NCI-H1048 (cell line): ENCODE results near the gene NPC1.
"Not testable (repeated sequence)": the region's sequence is repeated elsewhere in the genome, so short reads cannot be mapped to it uniquely, and the experiment has no call there.

Experiments used
- DNase-seq: peaks from one replicate; lab custom pipeline; 2025; lab: John Stamatoyannopoulos, UW

The NPC1 gene

DNA sequence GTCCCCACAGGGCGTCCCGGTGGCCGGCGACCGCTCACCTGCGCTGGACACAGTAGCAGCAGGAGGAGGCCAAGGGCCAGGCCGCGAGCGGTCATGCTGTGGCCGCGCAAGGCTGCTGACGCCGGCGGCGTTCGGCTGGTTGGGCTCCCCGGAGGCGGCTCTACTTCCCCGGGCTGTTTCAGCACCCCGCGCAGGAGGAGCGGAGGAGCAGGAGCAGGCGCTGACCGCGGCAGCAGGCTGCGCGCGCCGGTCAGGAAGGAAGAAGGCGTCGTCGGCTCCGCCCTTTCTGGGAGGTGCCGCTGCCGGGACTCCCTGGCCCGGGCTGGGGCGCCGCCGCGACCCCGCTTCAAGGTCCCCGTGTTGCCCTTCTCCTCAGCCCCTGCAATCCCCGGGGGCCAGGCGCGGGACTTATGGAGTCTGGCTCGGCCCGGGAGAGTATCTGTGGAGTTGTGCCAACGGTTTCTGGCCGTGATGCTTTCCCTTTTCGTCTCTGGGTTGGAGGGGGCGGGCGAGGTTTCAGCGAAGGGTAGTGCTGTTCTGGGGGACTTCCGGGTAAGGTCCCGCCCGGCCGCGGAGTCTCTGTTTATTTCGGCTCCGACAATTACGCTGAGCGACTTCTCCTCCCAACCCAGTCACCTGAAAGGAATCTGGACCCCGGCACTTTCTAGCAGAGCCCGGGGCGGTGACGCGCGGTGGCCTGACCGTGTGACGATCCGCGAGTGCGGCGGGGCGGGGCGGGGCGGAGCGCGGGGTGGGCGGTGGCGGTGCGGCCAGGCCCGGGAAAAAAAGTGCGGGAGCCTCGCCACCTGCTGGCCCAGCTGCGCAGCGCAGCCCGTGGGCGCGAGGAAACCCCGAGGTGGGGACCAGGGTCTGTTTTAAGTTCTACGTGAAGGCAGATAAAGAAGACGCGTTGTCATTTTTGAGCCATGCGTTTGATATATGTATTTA lies at the start of gene NPC1:
TSS of gene NPC1 (minus strand) at position 258 of the 948 bp plus-strand sequence. CDS start at position 95, 163 bp downstream.
- peak; percentile 81 for DNase-seq

- DNase-seq = no peak
Observed at GRCh38 chr18:23636071-23636399, 49.7 kb upstream of the NPC1 start.

GRCh38 chr18:23635283-23636070 lies 49.2 kb upstream of the NPC1 start:
- no peak for DNase-seq

DNA sequence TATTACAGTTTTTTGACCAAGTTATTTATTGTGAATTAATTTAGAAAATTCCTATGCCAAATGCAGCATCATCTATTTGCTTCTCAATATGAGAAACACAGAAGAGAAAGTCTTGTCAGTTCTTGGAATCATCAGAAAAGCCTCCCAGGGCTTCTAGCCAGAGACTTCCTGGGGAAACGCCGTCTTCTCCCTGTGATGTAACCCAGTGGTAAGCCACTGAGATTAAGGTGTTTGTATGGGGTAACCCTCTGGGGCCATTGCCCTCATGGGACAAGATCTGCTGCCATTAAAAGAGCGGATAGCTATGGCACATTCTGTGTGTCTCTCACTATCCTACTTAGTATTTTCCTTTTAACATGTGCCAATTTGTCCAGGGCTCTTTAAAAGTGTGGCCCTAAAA lies 48.4 kb upstream of the NPC1 start:
- no peak for DNase-seq

DNA sequence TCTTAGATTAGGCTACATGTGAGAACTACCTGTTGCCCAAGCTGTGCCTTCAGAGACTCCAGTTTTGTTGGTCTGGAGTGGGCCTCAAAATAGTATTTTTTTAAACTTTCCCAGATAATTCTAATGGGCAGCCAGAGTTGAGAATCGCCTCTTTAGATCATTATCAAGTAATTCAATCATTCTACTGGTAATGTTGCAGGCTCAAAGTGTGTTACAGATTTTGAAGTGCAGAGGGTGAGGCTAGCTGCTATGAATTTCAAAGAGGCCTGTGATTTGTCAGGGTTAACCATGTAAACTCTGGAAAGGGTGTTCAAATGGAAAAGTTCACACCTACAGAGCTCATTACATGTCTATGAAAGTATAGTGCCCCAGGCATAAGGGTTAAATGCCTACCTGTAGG lies 46.3 kb upstream of the NPC1 start:
- no peak for DNase-seq

- DNase-seq = no peak
Observed at GRCh38 chr18:23631746-23632145, 45.4 kb upstream of the NPC1 start.

DNA sequence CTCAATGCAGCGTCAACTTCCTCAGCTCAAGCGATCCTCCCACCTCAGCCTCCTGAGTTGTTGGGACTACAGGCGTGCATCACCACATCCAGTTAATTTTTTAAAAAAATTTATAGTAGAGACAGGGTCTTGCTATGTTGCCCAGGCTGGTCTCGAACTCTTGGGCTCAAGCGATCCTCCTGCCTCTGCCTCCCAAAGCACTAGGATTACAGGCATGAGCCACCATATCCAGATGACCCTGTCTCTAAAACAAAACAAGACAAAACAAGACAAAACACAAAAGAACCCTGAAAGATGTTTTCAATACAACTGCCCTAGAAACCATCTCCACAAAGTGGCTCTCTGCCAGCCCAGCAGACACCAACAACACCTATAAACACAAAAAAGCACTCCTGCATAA lies 45.0 kb upstream of the NPC1 start:
- no peak for DNase-seq

- DNase-seq = no peak
Observed at GRCh38 chr18:23629444-23629946, 43.2 kb upstream of the NPC1 start.

- no peak for DNase-seq
Observed at GRCh38 chr18:23627970-23628369, 41.7 kb upstream of the NPC1 start.

- DNase-seq = no peak
Observed at GRCh38 chr18:23627321-23627720, 41.0 kb upstream of the NPC1 start.

GRCh38 chr18:23626451-23627279 lies 40.4 kb upstream of the NPC1 start:
- DNase-seq = no peak

DNA sequence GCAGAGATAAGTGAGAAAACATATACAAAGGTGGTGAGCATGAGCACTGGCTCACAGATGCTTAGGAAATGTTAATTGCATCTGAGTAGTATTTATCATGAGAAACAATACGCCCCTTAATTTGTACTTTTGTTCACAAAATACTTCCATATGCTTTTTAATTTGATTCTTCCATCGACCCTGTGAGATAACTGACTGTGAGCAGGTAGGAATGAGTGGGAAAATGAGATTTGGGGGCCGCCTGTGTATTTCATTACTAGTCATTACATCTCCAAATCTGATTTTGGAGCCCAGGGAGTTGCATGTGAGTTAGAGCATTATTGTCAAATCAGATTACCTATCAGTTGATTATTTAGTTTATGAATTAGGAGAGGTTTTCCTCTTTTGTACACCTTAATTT lies 36.7 kb upstream of the NPC1 start:
- no peak for DNase-seq

DNA sequence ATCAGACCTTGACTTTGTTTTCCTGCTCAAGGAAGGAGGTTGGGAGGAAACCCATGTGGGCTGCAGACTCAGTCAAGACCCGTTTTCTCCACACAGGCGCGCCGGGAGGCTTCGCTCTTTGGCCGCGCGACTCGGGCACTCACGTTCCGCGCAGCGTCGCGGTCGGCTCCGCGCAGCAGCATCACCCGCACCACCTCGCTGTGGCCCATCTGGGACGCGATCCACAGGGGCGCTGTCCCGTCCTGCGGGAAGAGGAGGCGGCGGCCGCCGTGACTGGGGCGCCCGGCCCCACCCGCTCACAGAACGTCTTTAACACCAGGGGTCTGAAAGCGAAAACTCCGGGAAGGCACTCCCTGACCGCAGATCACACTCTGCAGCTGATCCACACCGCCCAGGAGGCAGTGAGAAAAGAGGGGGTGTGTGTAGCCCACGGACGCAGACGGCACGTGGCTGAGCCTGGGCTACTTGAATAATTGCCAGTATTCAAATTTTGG lies 33.1 kb upstream of the NPC1 start:
- DNase-seq = no peak

DNA sequence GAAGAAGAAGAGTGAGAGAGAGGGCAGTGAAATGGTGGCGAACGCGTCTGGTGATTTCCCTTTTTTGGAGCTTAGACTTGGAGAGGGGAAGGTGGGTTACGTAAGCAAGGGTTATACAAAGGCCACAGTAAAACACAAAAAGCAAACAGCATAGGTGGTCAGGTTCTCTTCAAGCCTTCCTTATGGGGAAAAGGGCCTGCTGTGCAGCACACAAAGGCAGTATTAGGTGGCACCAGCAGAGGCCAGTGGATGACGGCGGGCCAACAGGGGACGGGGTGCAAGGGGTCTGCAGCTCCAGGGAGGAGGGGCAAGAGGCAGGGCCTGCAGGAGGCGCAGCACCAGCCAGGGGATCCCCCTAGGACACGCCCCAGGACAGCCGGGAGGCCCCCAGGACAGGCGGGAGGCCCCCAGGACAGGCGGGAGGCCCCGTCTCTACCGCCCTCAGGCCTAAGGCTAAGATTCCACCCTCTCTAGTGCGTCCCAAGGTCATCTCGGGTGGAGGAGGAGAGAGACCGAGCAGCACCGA lies 32.6 kb upstream of the NPC1 start:
- DNase-seq = no peak

- no peak for DNase-seq
Observed at GRCh38 chr18:23617412-23618014, 31.2 kb upstream of the NPC1 start.

GRCh38 chr18:23616258-23616657 lies 30.0 kb upstream of the NPC1 start:
- DNase-seq = no peak

GRCh38 chr18:23614891-23615290 lies 28.6 kb upstream of the NPC1 start:
- no peak for DNase-seq

GRCh38 chr18:23614413-23614812 lies 28.1 kb upstream of the NPC1 start:
- DNase-seq = no peak

- DNase-seq = not testable (repeated sequence)
Observed at GRCh38 chr18:23613091-23613475, 26.8 kb upstream of the NPC1 start.

GRCh38 chr18:23612434-23613090 lies 26.3 kb upstream of the NPC1 start:
- DNase-seq = no peak
